HepG2 (cell line): ENCODE data around the gene DCTN1. TPM values are rescaled to one million over a fixed set of nuclear protein-coding genes. Genes with fewer than 3 reads are reported as not detected.

Experiments used
- ATAC-seq: fragments of 200-7000 bp; cut with Tn5 transposase; 3 replicates; pipeline ENCODE4 v1.9.1; 2020; ENCODE audit warnings: mild to moderate bottlenecking, moderate library complexity
- BruUV-seq: library from RNA; stranded (reverse); fragments of 400-500 nt; replicated peaks from 2 replicates; lab custom pipeline; 2021; lab: Mats Ljungman, UMichigan
- CTCF ChIA-PET: fragments of 300-600 bp; formaldehyde crosslinking; extraction: SDS; loops from one replicate; lab custom pipeline; 2021; ENCODE audit warnings: low total read pairs, inconsistent platforms, low intra/inter-chr PET ratio; lab: Yijun Ruan, JAX
- POLR2A ChIA-PET: fragments of 350-600 bp; sonication (Branson Sonifier 250); formaldehyde crosslinking; loops from one replicate; lab custom pipeline; 2020; ENCODE audit warnings: antibody characterized with exemption, inconsistent platforms; lab: Yijun Ruan, JAX
- DNase-seq: peaks from one replicate; pipeline ENCODE4 v3.0.0-alpha.2; 2015; ENCODE audit warnings: low spot score
- FAIRE-seq: peaks from 3 replicates; lab custom pipeline; 2011; peaks lifted over from hg19 to GRCh38; lab: Jason Lieb, UNC
- H2AFZ ChIP-seq: one replicate; pipeline ENCODE4 v1.6.1; 2011; ENCODE audit warnings: low read length, inconsistent platforms
- H3K27ac ChIP-seq: fragments of 300-600 bp; 3 replicates; pipeline ENCODE4 v1.8.0; 2011; ENCODE audit warnings: mixed run types, mild to moderate bottlenecking, mixed read lengths, low read length, inconsistent platforms; ENCODE audit not compliant: insufficient read depth; ENCODE audit errors: extremely low read length
- H3K27me3 ChIP-seq, 2 experiments: fragments of 200-600 bp in 1 of 2; 2 replicates in 1 of 2; 3 replicates in 1 of 2; pipeline versions ENCODE4 v1.6.0 to v1.8.0; 2011; ENCODE audit warnings: low read length in 2 of 2, mild to moderate bottlenecking in 2 of 2, moderate library complexity in 2 of 2, inconsistent platforms in 1 of 2; ENCODE audit not compliant: insufficient read depth in 2 of 2, control insufficient read depth in 1 of 2
- H3K36me3 ChIP-seq, 2 experiments: fragments of 200-600 bp in 1 of 2; replicated peaks in 1 of 2; 2 replicates in 1 of 2; 3 replicates in 1 of 2; pipeline versions ENCODE4 v1.5.1 to v1.8.0; 2011; ENCODE audit warnings: low read length in 2 of 2, inconsistent platforms in 1 of 2; ENCODE audit not compliant: insufficient read depth in 2 of 2, control insufficient read depth in 1 of 2
- H3K4me1 ChIP-seq: 2 replicates; pipeline ENCODE4 v1.5.1; 2012; ENCODE audit warnings: low read length, inconsistent platforms; ENCODE audit not compliant: insufficient read depth
- H3K4me2 ChIP-seq: 2 replicates; pipeline ENCODE4 v1.6.0; 2011; ENCODE audit warnings: low read depth, low read length, inconsistent platforms
- H3K4me3 ChIP-seq, 3 experiments: fragments of 200-600 bp in 1 of 3; sonication (generic), shearing (Covaris generic) in 1 of 3; replicated peaks in 1 of 3; 2 replicates each; pipeline ENCODE4 v1.5.1; 2011 to 2016; ENCODE audit warnings: low read length in 3 of 3, inconsistent platforms in 2 of 3, low read depth in 2 of 3, mild to moderate bottlenecking in 2 of 3, control low read depth in 1 of 3, mixed read lengths in 1 of 3; ENCODE audit not compliant: insufficient read depth in 1 of 3
- H3K79me2 ChIP-seq: one replicate; pipeline ENCODE4 v1.6.1; 2011; ENCODE audit warnings: low read length, inconsistent platforms; ENCODE audit not compliant: insufficient read depth
- H3K9ac ChIP-seq: 2 replicates; pipeline ENCODE4 v1.6.0; 2011; ENCODE audit warnings: mild to moderate bottlenecking, low read depth, low read length, inconsistent platforms; ENCODE audit not compliant: insufficient read depth
- H3K9me3 ChIP-seq: 2 replicates; pipeline ENCODE4 v1.5.1; 2012; ENCODE audit warnings: mild to moderate bottlenecking, low read length
- H4K20me1 ChIP-seq: 2 replicates; pipeline ENCODE4 v1.6.0; 2011; ENCODE audit warnings: inconsistent platforms, mild to moderate bottlenecking, low read length, moderate library complexity; ENCODE audit not compliant: insufficient read depth
- DR1 ChIP-seq: sonication (generic); formaldehyde crosslinking; IDR thresholded peaks from 2 replicates; pipeline ENCODE4 v1.8.0; 2021; ENCODE audit warnings: mild to moderate bottlenecking, missing genetic modification reagents, inconsistent platforms
- NFE2 ChIP-seq: sonication (generic); formaldehyde crosslinking; IDR thresholded peaks from 2 replicates; pipeline ENCODE4 v1.4.0; 2020; ENCODE audit warnings: missing genetic modification reagents
- RBM22 ChIP-seq: fragments of 200-400 bp; formaldehyde crosslinking; optimal IDR thresholded peaks from 2 replicates; pipeline ENCODE3; 2017; ENCODE audit warnings: mild to moderate bottlenecking, low read length, moderate library complexity
- RXRB ChIP-seq: IDR thresholded peaks from 2 replicates; pipeline ENCODE4 v1.6.1; 2016; ENCODE audit warnings: borderline replicate concordance, missing genetic modification reagents, missing compliant biosample characterization
- ZBTB37 ChIP-seq: sonication (generic); formaldehyde crosslinking; IDR thresholded peaks from 2 replicates; pipeline ENCODE4 v1.4.0; 2020; ENCODE audit warnings: mild to moderate bottlenecking, missing genetic modification reagents
- ZFP36L1 ChIP-seq: sonication (generic); formaldehyde crosslinking; IDR thresholded peaks from 2 replicates; pipeline ENCODE4 v1.8.0; 2022; ENCODE audit warnings: mild to moderate bottlenecking, missing genetic modification reagents, moderate library complexity
- ZNF598 ChIP-seq: sonication (generic); formaldehyde crosslinking; IDR thresholded peaks from 2 replicates; pipeline ENCODE4 v1.5.1; 2020; ENCODE audit warnings: mild to moderate bottlenecking, missing genetic modification reagents, borderline replicate concordance
- ZSCAN5A ChIP-seq: sonication (generic); formaldehyde crosslinking; IDR thresholded peaks from 2 replicates; pipeline ENCODE4 v1.8.0; 2022; ENCODE audit warnings: mild to moderate bottlenecking, missing genetic modification reagents, borderline replicate concordance
- ZSCAN9 ChIP-seq: IDR thresholded peaks from 2 replicates; pipeline ENCODE4 v1.6.1; 2016; ENCODE audit warnings: borderline replicate concordance
- WGBS: methylation state at CpG from one replicate; pipeline ENCODE4 v1.1.6; 2017; ENCODE audit warnings: low lambda C conversion rate; 5-methylcytosine and 5-hydroxymethylcytosine counted together
- in situ Hi-C: cut with HindIII; loops from 2 replicates; pipeline ENCODE4 v1.10.0; 2017; ENCODE audit warnings: low pct_unique_long_range_greater_than_20kb; ENCODE audit not compliant: extremely low pct_ligation_motif_present
- intact Hi-C: fragments of 100-400 bp; cut with micrococcal nuclease; formaldehyde crosslinking; loops from one replicate; pipeline ENCODE4 v1.10.0; 2022; ENCODE audit not compliant: unreplicated experiment
- polyA plus RNA-seq, 8 experiments: library from polyadenylated mRNA; depleted of rRNA in 3 of 8; stranded (reverse) in 7 of 8; unstranded in 1 of 8; fragments of >200 nt; fragmentation: Illumina TruSeq in 4 of 8; extraction: Trizol in 4 of 8; gene quantifications; 2 replicates each; pipeline versions ENCODE4 v1.2.1 to v1.2.3, GENCODE V29; 2011 to 2016; ENCODE audit warnings: low read depth in 4 of 8, missing spikeins in 1 of 8, mixed read lengths in 1 of 8; ENCODE audit not compliant: insufficient read depth in 1 of 8
- total RNA-seq, 5 experiments: library from RNA; depleted of rRNA; stranded (reverse); fragments of >200 nt; fragmentation: Illumina TruSeq; extraction: Trizol; gene quantifications; 2 replicates each; pipeline ENCODE4 v1.2.3, GENCODE V29; 2016; ENCODE audit warnings: low read depth in 1 of 5
- TF ChIP-seq, protein P1 (sequence below): sonication (generic); formaldehyde crosslinking; IDR thresholded peaks from 2 replicates; pipeline ENCODE4 v1.9.0; 2021; ENCODE audit warnings: mild to moderate bottlenecking, missing genetic modification reagents

The DCTN1 gene
- total and polyA plus RNA-seq, 2 of the 13 experiments (the other 11 are each of a cell fraction or from before 2014, with no cell fraction given): 73.2 to 122 TPM

GRCh38 chr2:74368499-74368898, 11.6 kb downstream of the DCTN1 start:
- ChIA-PET POLR2A (no interaction called here), CTCF (no interaction called here)
- H4K20me1 ChIP-seq: no peaks in the 10 kb centered on the region; the same call in 1 of the 2 replicates
- in situ Hi-C loops (no loop called here), intact Hi-C loops (no loop called here)
- no peaks in the 10 kb centered on the region for H3K4me1 ChIP-seq
- 98% methylated on average over 5 of the region's 5 CpGs for WGBS
- no peak overlapping the region for H3K4me3 ChIP-seq
- no peak for DNase-seq
- H3K27me3 ChIP-seq: no peaks in the 10 kb centered on the region
- H3K9ac ChIP-seq: no peak overlapping the region
- no peak for FAIRE-seq
- H3K9me3 ChIP-seq: no peaks in the 10 kb centered on the region
- no TSS peak for BruUV-seq
- H3K36me3 ChIP-seq: peaks cover 68 to 91% of the 10 kb centered on the region in 2 experiments
- H3K27ac ChIP-seq: no peak overlapping the region
- no peak overlapping the region for H2AFZ ChIP-seq
- ATAC-seq: no peak
- no peaks in the 10 kb centered on the region for H3K79me2 ChIP-seq
- peak; percentile 36 for TF ChIP-seq RBM22
- TF ChIP-seq ZFP36L1 (CRISPR knock-in tag): no peak
- H3K4me2 ChIP-seq: no peak overlapping the region

- Histone ChIP-seq H3K27ac (no peak overlapping the region), H3K4me3 (no peak overlapping the region), H3K36me3 (peaks cover 71 to 98% of the 10 kb centered on the region in 2 experiments), H4K20me1 (no peaks in the 10 kb centered on the region), H3K4me1 (no peaks in the 10 kb centered on the region), H2AFZ (no peak overlapping the region), H3K79me2 (no peaks in the 10 kb centered on the region), H3K27me3 (no peaks in the 10 kb centered on the region), H3K9me3 (no peaks in the 10 kb centered on the region), H3K9ac (no peak overlapping the region), H3K4me2 (no peak overlapping the region)
- BruUV-seq: no TSS peak
- DNase-seq (no peak), ATAC-seq (no peak), FAIRE-seq (no peak)
- POLR2A ChIA-PET: no interaction called here
- WGBS: 97% methylated on average over 6 of the region's 7 CpGs
- CTCF ChIA-PET: no interaction called here
- in situ Hi-C loops: no loop called here
- intact Hi-C loops: no loop called here
- TF ChIP-seq ZBTB37 (CRISPR knock-in tag) (no peak), ZSCAN9 (CRISPR knock-in tag) (no peak), NFE2 (no peak), ZSCAN5A (CRISPR knock-in tag) (no peak), DR1 (CRISPR knock-in tag) (no peak), ZNF598 (CRISPR knock-in tag) (no peak), RXRB (CRISPR knock-in tag) (no peak)
- TF ChIP-seq, protein P1, sequence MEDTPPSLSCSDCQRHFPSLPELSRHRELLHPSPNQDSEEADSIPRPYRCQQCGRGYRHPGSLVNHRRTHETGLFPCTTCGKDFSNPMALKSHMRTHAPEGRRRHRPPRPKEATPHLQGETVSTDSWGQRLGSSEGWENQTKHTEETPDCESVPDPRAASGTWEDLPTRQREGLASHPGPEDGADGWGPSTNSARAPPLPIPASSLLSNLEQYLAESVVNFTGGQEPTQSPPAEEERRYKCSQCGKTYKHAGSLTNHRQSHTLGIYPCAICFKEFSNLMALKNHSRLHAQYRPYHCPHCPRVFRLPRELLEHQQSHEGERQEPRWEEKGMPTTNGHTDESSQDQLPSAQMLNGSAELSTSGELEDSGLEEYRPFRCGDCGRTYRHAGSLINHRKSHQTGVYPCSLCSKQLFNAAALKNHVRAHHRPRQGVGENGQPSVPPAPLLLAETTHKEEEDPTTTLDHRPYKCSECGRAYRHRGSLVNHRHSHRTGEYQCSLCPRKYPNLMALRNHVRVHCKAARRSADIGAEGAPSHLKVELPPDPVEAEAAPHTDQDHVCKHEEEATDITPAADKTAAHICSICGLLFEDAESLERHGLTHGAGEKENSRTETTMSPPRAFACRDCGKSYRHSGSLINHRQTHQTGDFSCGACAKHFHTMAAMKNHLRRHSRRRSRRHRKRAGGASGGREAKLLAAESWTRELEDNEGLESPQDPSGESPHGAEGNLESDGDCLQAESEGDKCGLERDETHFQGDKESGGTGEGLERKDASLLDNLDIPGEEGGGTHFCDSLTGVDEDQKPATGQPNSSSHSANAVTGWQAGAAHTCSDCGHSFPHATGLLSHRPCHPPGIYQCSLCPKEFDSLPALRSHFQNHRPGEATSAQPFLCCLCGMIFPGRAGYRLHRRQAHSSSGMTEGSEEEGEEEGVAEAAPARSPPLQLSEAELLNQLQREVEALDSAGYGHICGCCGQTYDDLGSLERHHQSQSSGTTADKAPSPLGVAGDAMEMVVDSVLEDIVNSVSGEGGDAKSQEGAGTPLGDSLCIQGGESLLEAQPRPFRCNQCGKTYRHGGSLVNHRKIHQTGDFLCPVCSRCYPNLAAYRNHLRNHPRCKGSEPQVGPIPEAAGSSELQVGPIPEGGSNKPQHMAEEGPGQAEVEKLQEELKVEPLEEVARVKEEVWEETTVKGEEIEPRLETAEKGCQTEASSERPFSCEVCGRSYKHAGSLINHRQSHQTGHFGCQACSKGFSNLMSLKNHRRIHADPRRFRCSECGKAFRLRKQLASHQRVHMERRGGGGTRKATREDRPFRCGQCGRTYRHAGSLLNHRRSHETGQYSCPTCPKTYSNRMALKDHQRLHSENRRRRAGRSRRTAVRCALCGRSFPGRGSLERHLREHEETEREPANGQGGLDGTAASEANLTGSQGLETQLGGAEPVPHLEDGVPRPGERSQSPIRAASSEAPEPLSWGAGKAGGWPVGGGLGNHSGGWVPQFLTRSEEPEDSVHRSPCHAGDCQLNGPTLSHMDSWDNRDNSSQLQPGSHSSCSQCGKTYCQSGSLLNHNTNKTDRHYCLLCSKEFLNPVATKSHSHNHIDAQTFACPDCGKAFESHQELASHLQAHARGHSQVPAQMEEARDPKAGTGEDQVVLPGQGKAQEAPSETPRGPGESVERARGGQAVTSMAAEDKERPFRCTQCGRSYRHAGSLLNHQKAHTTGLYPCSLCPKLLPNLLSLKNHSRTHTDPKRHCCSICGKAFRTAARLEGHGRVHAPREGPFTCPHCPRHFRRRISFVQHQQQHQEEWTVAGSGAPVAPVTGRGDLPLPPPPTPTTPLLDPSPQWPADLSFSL (CRISPR knock-in tag): no peak
Observed at GRCh38 chr2:74367789-74368188, 12.3 kb downstream of the DCTN1 start.
